Natural killer cell (primary cell): ENCODE measurements around the gene POMT2. TPM values are rescaled to one million over a fixed set of nuclear protein-coding genes. Genes with fewer than 3 reads are reported as not detected.

Experiments used
- ATAC-seq, 3 donors: fragments of 150-1000 bp in 2 of 3; fragments of 200-7000 bp in 1 of 3; cut with Tn5 transposase; 1 replicate in 1 of 3; 2 replicates in 2 of 3; pipeline ENCODE4 v1.10.0; 2021; ENCODE audit warnings: mild to moderate bottlenecking in 2 of 3, moderate library complexity in 2 of 3
- DNase-seq, 2 donors: peaks; one replicate each; pipeline versions ENCODE4 v3.0.0 to v3.0.0-alpha.2; 2013 to 2021; ENCODE audit warnings: mixed read lengths in 1 of 2
- H3K27ac ChIP-seq: one replicate; pipeline ENCODE4 v1.5.1; 2013; ENCODE audit warnings: mild to moderate bottlenecking, low read length
- H3K27me3 ChIP-seq: one replicate; pipeline ENCODE4 v1.6.1; 2013; ENCODE audit warnings: low read length; ENCODE audit not compliant: control insufficient read depth, insufficient read depth
- H3K36me3 ChIP-seq: one replicate; pipeline ENCODE4 v1.6.1; 2013; ENCODE audit warnings: low read length; ENCODE audit not compliant: control insufficient read depth, insufficient read depth
- H3K4me1 ChIP-seq: one replicate; pipeline ENCODE4 v1.6.1; 2013; ENCODE audit warnings: low read length; ENCODE audit not compliant: control insufficient read depth, insufficient read depth
- H3K4me3 ChIP-seq: one replicate; pipeline ENCODE4 v1.5.1; 2013; ENCODE audit warnings: low read length
- H3K9me3 ChIP-seq: one replicate; pipeline ENCODE4 v1.6.1; 2013; ENCODE audit warnings: low read length; ENCODE audit not compliant: control insufficient read depth, insufficient read depth
- H3K27ac Mint-ChIP-seq, 2 donors: one replicate each; pipeline ENCODE4 v1.8.0; 2022; ENCODE audit warnings: mild to moderate bottlenecking in 2 of 2, mixed read lengths in 2 of 2, moderate library complexity in 1 of 2
- H3K27me3 Mint-ChIP-seq, 2 donors: one replicate each; pipeline ENCODE4 v1.8.0; 2022; ENCODE audit warnings: low read depth in 2 of 2, mixed read lengths in 2 of 2
- H3K36me3 Mint-ChIP-seq: one replicate; pipeline ENCODE4 v1.8.0; 2022; ENCODE audit warnings: mixed read lengths
- H3K4me1 Mint-ChIP-seq, 2 donors: one replicate each; pipeline ENCODE4 v1.8.0; 2022; ENCODE audit warnings: mixed read lengths in 2 of 2
- H3K4me3 Mint-ChIP-seq: one replicate; pipeline ENCODE4 v1.8.0; 2022; ENCODE audit warnings: mild to moderate bottlenecking, moderate library complexity, mixed read lengths
- H3K9me3 Mint-ChIP-seq, 2 donors: one replicate each; pipeline ENCODE4 v1.8.0; 2022; ENCODE audit warnings: mixed read lengths in 2 of 2
- WGBS: methylation state at CpG from one replicate; pipeline ENCODE4 v1.1.7; 2013; ENCODE audit warnings: missing lambda C conversion rate; ENCODE audit not compliant: insufficient coverage; 5-methylcytosine and 5-hydroxymethylcytosine counted together
- intact Hi-C: fragments of 100-400 bp; cut with micrococcal nuclease; formaldehyde crosslinking; loops from one replicate; pipeline ENCODE4 v1.14.2; 2022
- total RNA-seq, 4 donors: library from RNA; stranded (reverse); fragments of 120-200 nt in 1 of 4; gene quantifications; one replicate each; pipeline versions ENCODE4 v1.2.3 to v1.2.4, GENCODE V29; 2013 to 2022
- TF ChIP-seq, protein P1 (sequence below): fragments of 200-600 bp; IDR thresholded peaks from one replicate; pipeline ENCODE4 v1.8.0; 2022; ENCODE audit warnings: antibody characterized with exemption

Gene POMT2
- total RNA-seq, 3 donors from 2014 or later (not counting 1 experiment from before 2014, with no cell fraction given) = 6.7 to 10.9 (median 8.6) TPM

- Histone ChIP-seq H3K9me3 (no peaks in the 10 kb centered on the region), H3K27me3 (no peaks in the 10 kb centered on the region), H3K27ac (no peak overlapping the region), H3K4me3 (no peak overlapping the region), H3K4me1 (no peaks in the 10 kb centered on the region), H3K36me3 (peaks cover 6% of the 10 kb centered on the region)
- WGBS = 55% methylated on average over 1 of the region's 3 CpGs
- intact Hi-C loops = no loop called here
- Mint-ChIP-seq H3K27ac (peak overlapping the region in 1 of 2 donors; percentile 35), H3K9me3 (no peaks in the 10 kb centered on the region), H3K4me3 (no peak overlapping the region), H3K36me3 (peaks cover 19% of the 10 kb centered on the region), H3K4me1 (peaks cover 0 to 5% of the 10 kb centered on the region in 2 donors), H3K27me3 (no peaks in the 10 kb centered on the region)
- ATAC-seq (no peak), DNase-seq (no peak)
- TF ChIP-seq, protein P1, sequence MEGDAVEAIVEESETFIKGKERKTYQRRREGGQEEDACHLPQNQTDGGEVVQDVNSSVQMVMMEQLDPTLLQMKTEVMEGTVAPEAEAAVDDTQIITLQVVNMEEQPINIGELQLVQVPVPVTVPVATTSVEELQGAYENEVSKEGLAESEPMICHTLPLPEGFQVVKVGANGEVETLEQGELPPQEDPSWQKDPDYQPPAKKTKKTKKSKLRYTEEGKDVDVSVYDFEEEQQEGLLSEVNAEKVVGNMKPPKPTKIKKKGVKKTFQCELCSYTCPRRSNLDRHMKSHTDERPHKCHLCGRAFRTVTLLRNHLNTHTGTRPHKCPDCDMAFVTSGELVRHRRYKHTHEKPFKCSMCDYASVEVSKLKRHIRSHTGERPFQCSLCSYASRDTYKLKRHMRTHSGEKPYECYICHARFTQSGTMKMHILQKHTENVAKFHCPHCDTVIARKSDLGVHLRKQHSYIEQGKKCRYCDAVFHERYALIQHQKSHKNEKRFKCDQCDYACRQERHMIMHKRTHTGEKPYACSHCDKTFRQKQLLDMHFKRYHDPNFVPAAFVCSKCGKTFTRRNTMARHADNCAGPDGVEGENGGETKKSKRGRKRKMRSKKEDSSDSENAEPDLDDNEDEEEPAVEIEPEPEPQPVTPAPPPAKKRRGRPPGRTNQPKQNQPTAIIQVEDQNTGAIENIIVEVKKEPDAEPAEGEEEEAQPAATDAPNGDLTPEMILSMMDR = no peak
These were observed 27.1 kb upstream of the POMT2 start for GRCh38 chr14:77347751-77348150.

- H3K9me3 Mint-ChIP-seq = no peaks in the 10 kb centered on the region
- no peaks in the 10 kb centered on the region for H3K27me3 Mint-ChIP-seq
- Histone ChIP-seq H3K27me3 (no peaks in the 10 kb centered on the region), H3K4me1 (no peaks in the 10 kb centered on the region), H3K36me3 (peaks cover 18% of the 10 kb centered on the region), H3K4me3 (no peak overlapping the region), H3K27ac (no peak overlapping the region), H3K9me3 (no peaks in the 10 kb centered on the region)
- DNase-seq (no peak), ATAC-seq (no peak)
- intact Hi-C loops = no loop called here
- peaks cover 0 to 5% of the 10 kb centered on the region in 2 donors for H3K4me1 Mint-ChIP-seq
- H3K4me3 Mint-ChIP-seq = no peak overlapping the region
- TF ChIP-seq, protein P1 = no peak
- peaks cover 20% of the 10 kb centered on the region for H3K36me3 Mint-ChIP-seq
- 97% methylated on average over 2 of the region's 2 CpGs for WGBS
- no peak overlapping the region for H3K27ac Mint-ChIP-seq
These were observed 25.8 kb upstream of the POMT2 start for GRCh38 chr14:77346495-77346894.

- Mint-ChIP-seq H3K9me3 (no peaks in the 10 kb centered on the region), H3K27me3 (no peaks in the 10 kb centered on the region), H3K27ac (no peak overlapping the region), H3K4me3 (no peak overlapping the region), H3K4me1 (peaks cover 0 to 5% of the 10 kb centered on the region in 2 donors), H3K36me3 (peaks cover 12% of the 10 kb centered on the region)
- intact Hi-C loops = no loop called here
- ATAC-seq (no peak), DNase-seq (no peak)
- TF ChIP-seq, protein P1 = no peak
- Histone ChIP-seq H3K36me3 (peaks cover 24% of the 10 kb centered on the region), H3K27me3 (no peaks in the 10 kb centered on the region), H3K27ac (no peak overlapping the region), H3K4me3 (no peak overlapping the region), H3K9me3 (no peaks in the 10 kb centered on the region), H3K4me1 (no peaks in the 10 kb centered on the region)
- 98% methylated on average over 3 of the region's 3 CpGs for WGBS
These were observed 23.8 kb upstream of the POMT2 start for GRCh38 chr14:77344377-77344996.

DNA sequence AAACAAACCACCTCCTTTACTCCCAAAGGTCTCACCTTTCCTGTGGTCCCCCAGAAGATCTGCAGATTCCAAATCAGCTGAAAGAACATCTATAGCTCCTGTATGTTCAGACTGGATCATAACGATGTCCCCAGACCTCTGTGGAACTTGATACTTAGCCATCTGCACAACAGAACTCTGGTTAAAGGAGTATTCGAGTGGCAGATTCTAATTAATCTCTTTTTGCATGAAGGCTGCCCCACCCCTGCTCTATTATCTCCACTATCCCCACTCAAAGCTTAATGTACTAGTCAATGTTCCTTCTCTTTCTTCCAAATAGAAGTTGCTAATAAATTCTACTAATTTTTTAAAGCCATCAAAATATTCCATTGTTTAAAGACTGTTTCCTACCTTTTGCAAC lies 23.0 kb upstream of the POMT2 start:
- ATAC-seq = no peak
- H3K36me3 Mint-ChIP-seq = peaks cover 9% of the 10 kb centered on the region

More for the DNA sequence above, 23.0 kb upstream of the POMT2 start:
- TF ChIP-seq, protein P1 = no peak
- H3K4me3 ChIP-seq = no peak overlapping the region
- H3K4me1 ChIP-seq = no peaks in the 10 kb centered on the region
- H3K27ac ChIP-seq = no peak overlapping the region
- Mint-ChIP-seq H3K27me3 (no peaks in the 10 kb centered on the region), H3K9me3 (no peaks in the 10 kb centered on the region), H3K4me3 (no peak overlapping the region), H3K27ac (no peak overlapping the region), H3K4me1 (peaks cover 0 to 5% of the 10 kb centered on the region in 2 donors)
- intact Hi-C loops = no loop called here
- H3K9me3 ChIP-seq = no peaks in the 10 kb centered on the region
- 88% methylated on average over 2 of the region's 2 CpGs for WGBS
- no peaks in the 10 kb centered on the region for H3K27me3 ChIP-seq
- peaks cover 24% of the 10 kb centered on the region for H3K36me3 ChIP-seq
- DNase-seq = no peak
